HCT116 (cell line): ENCODE data around the gene SEMA5B. TPM values are rescaled to one million over a fixed set of nuclear protein-coding genes. Genes with fewer than 3 reads are reported as not detected.

Source experiments
- ATAC-seq: fragments of 200-7000 bp; cut with Tn5 transposase; 2 replicates; pipeline ENCODE4 v1.9.1; 2020; ENCODE audit warnings: mild to moderate bottlenecking, moderate library complexity
- BruUV-seq: library from RNA; stranded (reverse); fragments of 400-500 nt; replicated peaks from 2 replicates; lab custom pipeline; 2021; lab: Mats Ljungman, UMichigan
- CTCF ChIA-PET: fragments of 300-600 bp; sonication (Branson Sonifier 250); formaldehyde crosslinking; loops from one replicate; lab custom pipeline; 2021; ENCODE audit warnings: antibody characterized with exemption; lab: Charles Lee
- POLR2A ChIA-PET: fragments of 300-600, 350-600 bp; sonication (Branson Sonifier 250); formaldehyde crosslinking; loops from one replicate; lab custom pipeline; 2021; ENCODE audit warnings: antibody characterized with exemption; lab: Charles Lee
- RAD21 ChIA-PET, 2 experiments: fragments of 300-600 bp; sonication (Branson Sonifier 250); formaldehyde crosslinking; loops; one replicate each; lab custom pipeline; 2023; ENCODE audit warnings: low total read pairs in 2 of 2; ENCODE audit not compliant: uncharacterized antibody in 2 of 2, unreplicated experiment in 2 of 2, low non-redundant PET in 1 of 2; lab: Charles Lee
- DNase-seq: peaks from one replicate; pipeline ENCODE4 v3.0.0-alpha.2; 2010; ENCODE audit warnings: low read depth, low spot score
- H2AFZ ChIP-seq: fragments of 200-600 bp; shearing (Covaris generic), sonication (generic); 2 replicates; pipeline ENCODE4 v1.6.1; 2017; ENCODE audit warnings: low read depth, mixed run types, mixed read lengths, antibody characterized with exemption, low read length; ENCODE audit not compliant: poor library complexity, severe bottlenecking
- H3K27ac ChIP-seq: 2 replicates; pipeline ENCODE4 v1.5.1; 2012; ENCODE audit warnings: low read depth, low read length
- H3K27me3 ChIP-seq: fragments of 200-600 bp; sonication (generic); 2 replicates; pipeline ENCODE4 v1.6.1; 2016; ENCODE audit warnings: mixed run types, low read length, mixed read lengths; ENCODE audit not compliant: insufficient read depth
- H3K36me3 ChIP-seq, 2 experiments: fragments of 200-500 bp in 1 of 2; fragments of 200-600 bp in 1 of 2; sonication (Bioruptor generic) in 1 of 2; sonication (generic) in 1 of 2; 2 replicates each; pipeline versions ENCODE4 v1.5.1 to v1.6.1; 2014 to 2016; ENCODE audit warnings: low read length in 2 of 2, inconsistent platforms in 1 of 2, mixed read lengths in 1 of 2, mixed run types in 1 of 2; ENCODE audit not compliant: insufficient read depth in 2 of 2, control insufficient read depth in 1 of 2
- H3K4me1 ChIP-seq, 2 experiments: fragments of 200-600 bp in 1 of 2; sonication (generic) in 1 of 2; 2 replicates each; pipeline versions ENCODE4 v1.5.1 to v1.6.1; 2012 to 2017; ENCODE audit warnings: low read length in 2 of 2, inconsistent platforms in 1 of 2, mild to moderate bottlenecking in 1 of 2, mixed read lengths in 1 of 2, mixed run types in 1 of 2, moderate library complexity in 1 of 2; ENCODE audit not compliant: insufficient read depth in 2 of 2, control insufficient read depth in 1 of 2
- H3K4me2 ChIP-seq: fragments of 200-600 bp; sonication (generic); 2 replicates; pipeline ENCODE4 v1.6.1; 2017; ENCODE audit warnings: mixed run types, low read length, mixed read lengths
- H3K4me3 ChIP-seq, 2 experiments: fragments of 200-600 bp in 1 of 2; sonication (generic) in 1 of 2; replicated peaks in 1 of 2; 2 replicates each; pipeline ENCODE4 v1.5.1; 2011 to 2016; ENCODE audit warnings: low read length in 2 of 2, control low read depth in 1 of 2, low read depth in 1 of 2, mild to moderate bottlenecking in 1 of 2, mixed read lengths in 1 of 2, mixed run types in 1 of 2
- H3K79me2 ChIP-seq: fragments of 200-600 bp; sonication (generic); 2 replicates; pipeline ENCODE4 v1.6.1; 2017; ENCODE audit warnings: mild to moderate bottlenecking, mixed run types, low read length, moderate library complexity, mixed read lengths; ENCODE audit not compliant: insufficient read depth
- H3K9ac ChIP-seq: fragments of 200-600 bp; sonication (generic); 2 replicates; pipeline ENCODE4 v1.6.1; 2016; ENCODE audit warnings: low read length, mixed read lengths
- H3K9me2 ChIP-seq: fragments of 200-600 bp; sonication (generic), shearing (Covaris generic); 2 replicates; pipeline ENCODE4 v1.6.1; 2017; ENCODE audit warnings: mixed run types, mild to moderate bottlenecking, moderate library complexity; ENCODE audit not compliant: insufficient read depth
- H3K9me3 ChIP-seq, 2 experiments: fragments of 200-500 bp in 1 of 2; fragments of 200-600 bp in 1 of 2; sonication (Bioruptor generic) in 1 of 2; sonication (generic) in 1 of 2; 2 replicates each; pipeline ENCODE4 v1.6.1; 2014 to 2017; ENCODE audit warnings: low read length in 2 of 2, mixed read lengths in 2 of 2, inconsistent platforms in 1 of 2, low read depth in 1 of 2, mild to moderate bottlenecking in 1 of 2, mixed run types in 1 of 2, moderate library complexity in 1 of 2; ENCODE audit not compliant: control insufficient read depth in 1 of 2, insufficient read depth in 1 of 2
- H4K20me1 ChIP-seq: fragments of 200-600 bp; sonication (generic), shearing (Covaris generic); 2 replicates; pipeline ENCODE4 v1.6.1; 2017; ENCODE audit warnings: mixed run types, mild to moderate bottlenecking, moderate library complexity; ENCODE audit not compliant: insufficient read depth
- ATF3 ChIP-seq: IDR thresholded peaks from 2 replicates; pipeline ENCODE4 v1.6.1; 2012
- CBX3 ChIP-seq: IDR thresholded peaks from 2 replicates; pipeline ENCODE4 v1.6.1; 2012; ENCODE audit warnings: low read depth
- CEBPB ChIP-seq: IDR thresholded peaks from 2 replicates; pipeline ENCODE4 v1.6.1; 2012; ENCODE audit warnings: low read depth
- CTCF ChIP-seq, 3 experiments: fragments of 200-600 bp in 1 of 3; sonication (generic) in 1 of 3; IDR thresholded peaks in 2 of 3; conservative IDR thresholded peaks in 1 of 3; 2 replicates each; pipeline ENCODE4 v1.5.1; 2012 to 2017; ENCODE audit warnings: low read depth in 2 of 3, low read length in 2 of 3, antibody characterized with exemption in 1 of 3, borderline replicate concordance in 1 of 3, control low read depth in 1 of 3, mild to moderate bottlenecking in 1 of 3, mixed read lengths in 1 of 3, mixed run types in 1 of 3, moderate library complexity in 1 of 3; ENCODE audit not compliant: insufficient read depth in 1 of 3
- EGR1 ChIP-seq: IDR thresholded peaks from 2 replicates; pipeline ENCODE4 v1.6.1; 2012; ENCODE audit warnings: low read depth
- ELF1 ChIP-seq: IDR thresholded peaks from 2 replicates; pipeline ENCODE4 v1.6.1; 2012; ENCODE audit warnings: low read depth, borderline replicate concordance
- EZH2phosphoT487 ChIP-seq: fragments of 200-600 bp; IDR thresholded peaks from 2 replicates; pipeline ENCODE4 v1.6.1; 2018; ENCODE audit warnings: antibody characterized with exemption, borderline replicate concordance
- FOSL1 ChIP-seq: IDR thresholded peaks from 2 replicates; pipeline ENCODE4 v1.6.1; 2012; ENCODE audit warnings: low read depth
- JUND ChIP-seq: IDR thresholded peaks from 2 replicates; pipeline ENCODE4 v1.6.1; 2012
- MAX ChIP-seq: IDR thresholded peaks from 2 replicates; pipeline ENCODE4 v1.6.1; 2012
- POLR2A ChIP-seq: IDR thresholded peaks from 2 replicates; pipeline ENCODE4 v1.7.0; 2011; ENCODE audit warnings: borderline replicate concordance; ENCODE audit not compliant: insufficient read depth, insufficient read length; ENCODE audit errors: extremely low read depth
- POLR2AphosphoS5 ChIP-seq: IDR thresholded peaks from 2 replicates; pipeline ENCODE4 v1.6.1; 2011; ENCODE audit warnings: mild to moderate bottlenecking, low read depth, low read length, moderate library complexity
- RAD21 ChIP-seq: IDR thresholded peaks from 2 replicates; pipeline ENCODE4 v1.6.1; 2012; ENCODE audit warnings: low read depth, mild to moderate bottlenecking
- REST ChIP-seq: IDR thresholded peaks from 2 replicates; pipeline ENCODE4 v1.6.1; 2012; ENCODE audit warnings: low read depth
- SIN3A ChIP-seq: IDR thresholded peaks from 2 replicates; pipeline ENCODE4 v1.6.1; 2012; ENCODE audit warnings: low read depth
- SP1 ChIP-seq: IDR thresholded peaks from 2 replicates; pipeline ENCODE4 v1.6.1; 2012; ENCODE audit warnings: low read depth
- TCF7L2 ChIP-seq: IDR thresholded peaks from 2 replicates; pipeline ENCODE4 v1.7.0; 2011; ENCODE audit warnings: borderline replicate concordance, inconsistent platforms; ENCODE audit not compliant: insufficient read depth, insufficient read length; ENCODE audit errors: extremely low read depth
- YY1 ChIP-seq: IDR thresholded peaks from 2 replicates; pipeline ENCODE4 v1.6.1; 2011; ENCODE audit warnings: low read length, low read depth, moderate library complexity, mild to moderate bottlenecking; ENCODE audit not compliant: insufficient replicate concordance; ENCODE audit errors: extremely low read depth
- ZFX ChIP-seq: fragments of 450-650 bp; IDR thresholded peaks from 2 replicates; pipeline ENCODE4 v1.6.1; 2017
- ZNF274 ChIP-seq: fragments of 200-500 bp; sonication (Bioruptor generic); IDR thresholded peaks from 2 replicates; pipeline ENCODE4 v1.6.1; 2014; ENCODE audit warnings: mild to moderate bottlenecking, low read depth, low read length, inconsistent platforms
- intact Hi-C: fragments of 100-400 bp; cut with micrococcal nuclease; formaldehyde crosslinking; loops from 2 replicates; pipeline ENCODE4 v1.10.0; 2022
- total RNA-seq: library from RNA; stranded (reverse); gene quantifications from one replicate; pipeline ENCODE4 v1.2.1, GENCODE V29; 2021; ENCODE audit not compliant: unreplicated experiment

SEMA5B gene
- total RNA-seq, 1 experiment from 2014 or later = 0.15 TPM

- no peak overlapping the region for H3K4me3 ChIP-seq
- no peaks in the 10 kb centered on the region for H3K4me1 ChIP-seq
- no peaks in the 10 kb centered on the region for H3K9me3 ChIP-seq
- no peaks in the 10 kb centered on the region for H4K20me1 ChIP-seq
- H3K79me2 ChIP-seq = no peaks in the 10 kb centered on the region
- no TSS peak for BruUV-seq
- ChIA-PET POLR2A (no interaction called here), CTCF (no interaction called here), RAD21 (no interaction called here)
- intact Hi-C loops = no loop called here
- no peak overlapping the region for H3K4me2 ChIP-seq
- no peak for DNase-seq
- H3K27ac ChIP-seq = no peak overlapping the region
- no peak for ATAC-seq
- no peak overlapping the region for H2AFZ ChIP-seq
- H3K9ac ChIP-seq = no peak overlapping the region
- H3K36me3 ChIP-seq = no peaks in the 10 kb centered on the region
- no peaks in the 10 kb centered on the region for H3K9me2 ChIP-seq
- TF ChIP-seq ZFX (no peak), REST (no peak), RAD21 (no peak), ATF3 (no peak), JUND (no peak), TCF7L2 (no peak), POLR2AphosphoS5 (no peak), YY1 (no peak), EGR1 (no peak), FOSL1 (no peak), POLR2A (no peak), CTCF (IDR thresholded peaks at IDR 0.05 in 2 of 3, conservative IDR thresholded peaks at IDR 0.05 in 1 of 3; ENCODE audit: borderline replicate concordance in 1 of 3, insufficient read depth in 1 of 3, low read depth in 2 of 3, low read length in 2 of 3) (no peak), MAX (no peak), CBX3 (no peak), SIN3A (no peak), SP1 (no peak), EZH2phosphoT487 (no peak), CEBPB (no peak), ELF1 (no peak), ZNF274 (no peak)
- peaks cover 32% of the 10 kb centered on the region for H3K27me3 ChIP-seq
Observed at GRCh38 chr3:123002749-123003497, 24.6 kb downstream of the SEMA5B start.
